Measurements from ENCODE around the gene LRIT2.

DNA sequence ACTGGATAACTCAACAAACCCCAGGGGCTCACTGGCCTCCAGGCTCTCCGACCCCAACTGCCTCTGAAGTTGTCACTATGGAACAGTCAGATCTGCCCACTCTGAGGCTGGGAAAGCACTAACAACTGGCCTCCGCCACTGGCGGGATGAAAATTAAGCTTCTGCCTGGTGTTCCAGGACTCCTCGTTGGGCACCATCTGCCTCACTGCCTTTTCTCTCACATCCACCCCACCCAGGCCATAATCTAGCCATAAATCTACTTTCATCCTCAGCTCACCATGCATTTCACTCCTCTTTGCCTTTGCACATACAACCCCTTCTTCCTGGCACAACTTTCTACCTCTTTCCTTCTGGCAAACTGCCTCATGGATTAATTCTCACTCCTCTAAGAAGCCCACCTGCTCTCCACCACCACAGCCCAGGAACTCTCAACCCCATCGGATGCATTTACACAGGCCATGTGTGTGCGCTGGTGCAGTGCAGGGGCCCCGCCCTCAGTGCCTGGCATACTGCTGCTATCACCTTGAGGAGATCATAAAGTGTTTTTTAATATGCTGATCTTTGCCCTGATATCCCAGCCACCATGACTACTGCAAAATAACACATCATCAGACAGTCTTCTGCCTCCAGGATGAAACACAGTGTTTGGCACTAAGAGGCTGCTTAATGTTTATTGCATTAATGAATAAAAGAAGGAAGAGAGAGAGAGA lies 27.0 kb downstream of the LRIT2 start:
- TF ChIP-seq, protein P1, sequence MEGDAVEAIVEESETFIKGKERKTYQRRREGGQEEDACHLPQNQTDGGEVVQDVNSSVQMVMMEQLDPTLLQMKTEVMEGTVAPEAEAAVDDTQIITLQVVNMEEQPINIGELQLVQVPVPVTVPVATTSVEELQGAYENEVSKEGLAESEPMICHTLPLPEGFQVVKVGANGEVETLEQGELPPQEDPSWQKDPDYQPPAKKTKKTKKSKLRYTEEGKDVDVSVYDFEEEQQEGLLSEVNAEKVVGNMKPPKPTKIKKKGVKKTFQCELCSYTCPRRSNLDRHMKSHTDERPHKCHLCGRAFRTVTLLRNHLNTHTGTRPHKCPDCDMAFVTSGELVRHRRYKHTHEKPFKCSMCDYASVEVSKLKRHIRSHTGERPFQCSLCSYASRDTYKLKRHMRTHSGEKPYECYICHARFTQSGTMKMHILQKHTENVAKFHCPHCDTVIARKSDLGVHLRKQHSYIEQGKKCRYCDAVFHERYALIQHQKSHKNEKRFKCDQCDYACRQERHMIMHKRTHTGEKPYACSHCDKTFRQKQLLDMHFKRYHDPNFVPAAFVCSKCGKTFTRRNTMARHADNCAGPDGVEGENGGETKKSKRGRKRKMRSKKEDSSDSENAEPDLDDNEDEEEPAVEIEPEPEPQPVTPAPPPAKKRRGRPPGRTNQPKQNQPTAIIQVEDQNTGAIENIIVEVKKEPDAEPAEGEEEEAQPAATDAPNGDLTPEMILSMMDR (conservative IDR thresholded peaks at IDR 0.05) = no peak
- TF ChIP-seq EZH2 (IDR thresholded peaks at IDR 0.05; ENCODE audit: low read depth) = no peak

Data from PC-9 (cell line).